SK-N-DZ (cell line): Measurements from ENCODE around the gene ZNF256. TPM values are rescaled to one million over a fixed set of nuclear protein-coding genes. Genes with fewer than 3 reads are reported as not detected.

Source experiments
- DNase-seq: peaks from one replicate; pipeline ENCODE4 v3.0.0-alpha.2; 2015; ENCODE audit warnings: low spot score
- polyA plus RNA-seq, 2 experiments: library from polyadenylated mRNA; depleted of rRNA; stranded (reverse); fragments of >200 nt; gene quantifications; 2 replicates each; pipeline ENCODE4 v1.2.3, GENCODE V29; 2014

The ZNF256 gene
- polyA plus RNA-seq (2014; cell fraction: cytosol; rRNA removed) = 4.9 and 5.7 TPM in 2 replicates
- 4.5 and 8.7 TPM in 2 replicates for polyA plus RNA-seq (2014; cell fraction: nucleus; rRNA removed)

DNA sequence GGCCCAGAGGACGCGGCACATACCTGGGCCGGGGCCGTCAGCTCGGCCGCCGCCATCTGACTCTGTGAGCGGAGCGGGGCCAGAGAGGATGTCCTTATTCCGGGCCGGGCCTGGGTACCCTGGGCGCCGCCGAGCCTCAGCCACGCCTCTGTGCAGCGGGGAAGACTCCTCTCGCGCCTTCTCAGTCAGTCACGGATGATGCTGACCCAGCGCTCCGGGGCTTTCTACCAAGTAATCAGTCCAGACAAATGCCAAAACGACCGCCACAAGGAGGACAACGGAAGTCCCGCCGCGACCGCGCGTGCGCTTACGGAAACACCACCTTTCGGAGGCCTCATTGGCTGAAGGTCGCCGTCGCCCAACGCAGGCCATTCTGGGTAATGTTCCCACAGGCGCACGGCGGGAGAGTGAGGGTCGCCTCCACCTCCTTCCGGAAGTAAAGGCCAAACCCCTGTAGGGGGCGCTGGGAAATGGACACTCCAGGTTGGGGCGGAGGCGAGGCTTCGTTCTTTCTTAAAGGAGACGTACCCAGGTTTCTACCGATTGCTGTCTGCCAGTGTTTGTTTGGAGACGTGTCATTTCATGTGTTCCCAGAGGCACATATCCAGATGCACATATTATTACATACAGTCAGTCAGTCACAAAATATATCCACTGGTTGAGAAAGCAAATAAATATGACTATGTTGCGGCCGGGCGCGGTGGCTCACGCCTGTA, at the start of gene ZNF256:
TSS of gene ZNF256 (minus strand) at position 288 of the 716 bp plus-strand sequence. CDS start at position 56, 232 bp downstream.
- DNase-seq = peak; percentile 91

DNA sequence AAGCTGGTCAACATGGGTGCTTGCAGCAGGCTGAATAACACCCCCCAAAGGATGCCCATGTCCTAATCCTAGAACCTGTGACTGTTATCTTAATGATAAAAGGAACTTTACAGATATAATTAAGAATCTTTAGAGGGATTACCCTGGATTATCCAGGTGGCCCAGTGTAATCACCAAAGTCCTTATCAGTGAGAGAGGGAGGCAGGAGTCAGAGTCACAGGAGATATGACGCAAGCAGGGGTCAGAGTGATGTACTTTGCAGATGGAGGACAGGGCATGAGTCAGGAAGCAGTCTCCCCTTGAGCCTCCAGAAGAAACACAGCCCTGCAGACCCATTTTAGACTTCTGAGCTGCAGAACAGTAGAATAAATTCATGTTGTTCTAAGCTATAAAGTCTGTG, 45.3 kb upstream of the ZNF256 start:
- DNase-seq = no peak

DNA sequence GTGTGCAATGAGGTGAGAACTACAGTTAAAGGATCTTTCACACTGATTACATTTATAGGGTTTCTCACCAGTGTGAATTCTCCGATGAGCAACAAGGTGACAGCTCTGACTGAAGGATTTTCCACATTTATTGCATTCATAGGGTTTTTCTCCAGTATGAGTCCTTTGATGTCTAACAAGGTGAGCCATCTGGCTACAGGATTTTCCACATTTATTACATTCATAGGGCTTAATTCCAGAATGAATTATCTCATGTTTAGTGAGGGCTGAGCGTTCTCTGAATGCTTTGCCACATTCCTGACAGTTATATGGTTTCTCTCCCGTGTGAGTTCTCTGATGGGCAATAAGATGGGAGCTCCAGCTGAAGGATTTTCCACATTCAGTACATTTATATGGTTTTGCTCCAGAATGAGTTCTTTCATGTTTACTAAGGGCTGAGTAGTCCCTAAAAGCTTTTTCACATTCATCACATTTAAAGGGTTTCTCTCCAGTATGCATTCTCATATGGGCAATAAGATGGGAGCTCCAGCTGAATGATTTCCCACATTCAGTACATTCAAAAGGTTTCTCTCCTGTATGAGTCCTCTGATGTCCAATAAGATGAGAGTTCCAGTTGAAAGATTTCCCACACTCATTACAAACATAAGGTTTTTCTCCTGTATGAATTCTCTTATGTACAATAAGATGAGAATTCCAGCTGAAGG, 31.2 kb upstream of the ZNF256 start:
- DNase-seq = no peak

DNA sequence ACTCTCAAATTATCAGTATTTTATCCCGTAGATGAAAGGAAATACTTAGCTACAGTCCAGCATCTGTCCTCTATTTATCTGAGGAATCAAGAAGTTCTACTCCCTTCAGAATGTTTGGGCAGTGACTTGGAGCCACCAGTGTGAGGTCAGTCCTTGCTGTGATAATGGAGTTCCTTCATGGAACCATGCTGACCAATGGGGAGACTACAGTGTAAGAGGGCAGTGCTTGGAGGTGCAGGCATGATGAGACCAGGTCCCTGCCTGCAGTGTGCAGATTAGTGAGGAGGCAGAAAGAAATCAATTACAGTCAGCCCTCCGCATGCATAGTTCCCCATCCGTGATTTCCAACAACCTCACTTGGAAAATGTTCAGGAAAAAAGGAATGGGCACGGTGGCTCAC, 26.9 kb upstream of the ZNF256 start, which contains the start of gene C19orf18:
TSS of gene C19orf18 (minus strand) at position 101 of the 400 bp plus-strand sequence. CDS start 102 bp downstream, outside the sequence.
- DNase-seq = no peak

DNA sequence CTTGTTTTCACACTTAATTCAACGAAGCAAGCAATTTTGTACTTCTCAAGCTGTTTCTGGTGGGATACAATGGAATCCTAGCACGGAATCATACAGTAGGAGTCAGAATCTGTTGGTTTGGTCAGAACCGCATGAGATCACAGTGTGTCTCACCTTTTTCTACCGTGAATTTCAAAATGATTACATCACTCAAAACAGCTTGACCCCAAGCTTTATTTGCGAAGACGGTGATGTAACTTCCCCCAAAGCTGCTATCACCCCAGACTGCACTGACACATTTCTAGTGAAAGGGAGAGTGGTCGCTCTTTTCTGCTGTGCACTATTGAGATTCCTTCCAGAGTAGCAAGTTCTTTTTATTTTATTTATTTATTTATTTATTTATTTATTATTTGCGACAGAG, 17.3 kb upstream of the ZNF256 start:
- DNase-seq = no peak

DNA sequence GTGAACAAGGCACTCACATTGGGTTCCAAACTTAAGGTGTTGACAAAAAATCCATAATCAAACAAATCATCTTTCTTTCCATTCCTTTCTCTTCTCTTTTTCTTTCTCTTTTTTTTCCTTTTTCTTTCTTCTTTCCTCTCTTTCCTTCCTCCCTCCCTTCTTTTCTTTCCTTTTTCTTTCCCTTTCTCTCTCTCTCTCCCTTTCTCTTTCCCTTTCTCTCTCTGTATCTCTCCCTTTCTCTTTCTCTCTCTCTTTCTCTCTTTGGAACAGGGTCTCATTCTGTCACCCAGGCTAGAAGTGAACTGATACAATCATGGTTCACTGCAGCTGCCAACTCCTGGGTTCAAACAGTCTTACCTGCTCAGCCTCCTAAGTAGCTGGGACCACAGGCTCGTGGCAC, 14.3 kb upstream of the ZNF256 start:
- no peak for DNase-seq

DNA sequence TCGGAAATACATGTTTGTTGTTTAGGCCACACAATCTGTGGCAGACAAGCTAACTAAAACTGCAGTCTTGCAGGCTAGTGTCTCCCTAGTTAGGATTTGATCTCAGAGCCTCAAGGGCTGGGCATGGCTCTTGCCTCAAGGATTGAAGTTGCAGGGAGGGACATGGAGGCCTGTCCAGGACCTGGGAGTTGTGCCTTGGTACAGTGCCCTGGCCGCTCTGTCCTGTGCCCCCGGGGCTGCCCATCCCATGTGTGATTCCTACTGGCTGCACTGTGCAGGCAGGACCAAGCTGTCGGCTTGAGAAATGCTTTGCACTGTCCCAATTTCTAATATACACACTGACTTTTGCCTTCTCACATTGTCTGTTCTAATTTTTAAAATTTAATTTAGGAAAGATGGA, 7.5 kb upstream of the ZNF256 start:
- no peak for DNase-seq

DNA sequence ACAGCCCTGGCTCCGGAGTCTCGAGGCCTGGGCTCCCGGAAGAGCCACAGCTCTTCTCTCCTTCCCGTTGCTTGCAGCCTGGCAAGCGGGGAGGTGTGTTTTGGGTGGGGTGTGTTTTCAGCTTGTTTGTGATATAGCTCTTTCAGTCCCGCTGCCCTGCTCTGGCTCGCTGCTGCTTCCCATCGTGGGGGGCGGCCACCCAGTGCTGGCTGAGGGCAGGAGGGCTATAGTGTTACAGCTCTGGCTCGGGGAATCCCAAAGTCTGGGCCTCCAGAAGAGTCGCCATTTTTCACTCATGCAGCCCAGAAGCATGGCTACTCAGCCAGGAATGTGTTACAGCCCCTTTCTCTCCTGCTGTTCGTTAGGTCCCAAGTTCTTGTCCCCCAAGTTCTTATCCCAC, 2.2 kb upstream of the ZNF256 start:
- no peak for DNase-seq

DNA sequence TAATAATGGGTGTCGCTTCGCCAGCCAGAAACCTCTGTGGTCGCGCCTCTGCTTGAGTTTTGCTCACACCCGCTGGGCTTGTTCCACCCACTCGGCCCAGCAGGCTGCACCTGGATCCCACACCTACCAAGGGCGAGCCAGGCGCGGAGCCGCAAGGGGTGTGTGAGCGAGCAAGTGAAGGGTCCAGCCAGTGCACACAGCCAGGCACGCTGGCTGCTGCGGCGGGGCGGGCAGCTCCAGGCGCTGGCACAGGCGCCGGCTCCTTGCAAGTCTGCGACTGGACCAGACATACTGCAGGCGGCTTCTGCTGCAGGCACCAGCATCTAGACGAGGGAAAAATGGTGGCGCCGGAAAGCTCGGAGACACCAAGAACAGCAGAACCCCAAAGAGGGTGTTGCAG, 1.8 kb upstream of the ZNF256 start:
- DNase-seq = no peak

DNA sequence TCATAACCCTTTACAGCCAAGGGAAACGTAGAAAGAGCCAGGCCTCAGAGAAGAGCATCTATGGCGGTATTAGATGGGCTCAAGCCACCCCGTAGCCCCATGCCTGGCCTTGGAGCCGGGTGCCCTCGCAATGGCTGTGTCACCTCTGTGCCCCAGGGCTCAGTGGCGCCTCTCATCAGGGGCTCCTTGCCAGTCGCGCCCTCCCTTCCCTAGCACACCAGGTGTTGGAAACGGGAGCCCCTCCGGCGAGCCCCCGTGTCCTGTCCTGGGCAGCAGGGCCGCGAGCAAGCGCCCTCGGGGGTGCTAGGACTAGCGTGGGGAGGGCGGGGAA, 453 bp downstream of the ZNF256 start:
- no peak for DNase-seq

DNA sequence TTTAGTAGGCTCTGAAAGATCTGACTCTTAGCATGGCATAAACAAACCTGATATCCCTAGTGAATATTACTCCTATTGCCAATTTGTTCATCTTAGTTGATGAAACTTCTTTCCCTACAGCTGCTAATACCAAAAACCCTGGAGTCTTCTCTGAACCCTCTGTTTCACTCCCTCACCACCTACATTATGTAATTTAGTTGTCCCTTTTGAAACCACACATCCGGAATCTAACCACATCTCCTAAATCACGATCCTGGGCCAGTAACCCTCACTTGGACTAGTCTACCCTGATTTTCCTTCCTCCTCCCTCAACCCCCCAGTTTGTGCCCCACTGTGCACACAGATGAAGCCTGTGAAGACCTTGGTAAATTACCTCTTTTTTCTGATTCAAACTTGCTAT, 1.2 kb downstream of the ZNF256 start:
- no peak for DNase-seq

DNA sequence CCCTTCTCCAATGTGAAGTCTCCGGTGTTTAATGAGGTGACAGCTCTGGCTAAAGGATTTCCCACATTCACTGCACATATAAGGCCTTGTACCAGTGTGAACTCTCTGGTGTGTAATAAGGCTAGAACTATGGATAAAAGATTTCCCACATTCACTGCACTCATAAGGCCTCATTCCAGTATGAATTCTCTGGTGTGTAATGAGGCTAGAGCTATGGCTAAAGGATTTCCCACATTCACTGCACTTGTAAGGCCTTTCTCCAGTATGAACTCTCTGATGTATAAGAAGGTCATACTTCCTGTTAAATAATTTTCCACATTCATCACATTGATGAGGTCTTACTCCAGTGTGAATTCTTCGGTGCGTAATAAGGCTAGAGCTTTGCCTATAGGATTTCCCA, 5.9 kb downstream of the ZNF256 start:
- no peak for DNase-seq

DNA sequence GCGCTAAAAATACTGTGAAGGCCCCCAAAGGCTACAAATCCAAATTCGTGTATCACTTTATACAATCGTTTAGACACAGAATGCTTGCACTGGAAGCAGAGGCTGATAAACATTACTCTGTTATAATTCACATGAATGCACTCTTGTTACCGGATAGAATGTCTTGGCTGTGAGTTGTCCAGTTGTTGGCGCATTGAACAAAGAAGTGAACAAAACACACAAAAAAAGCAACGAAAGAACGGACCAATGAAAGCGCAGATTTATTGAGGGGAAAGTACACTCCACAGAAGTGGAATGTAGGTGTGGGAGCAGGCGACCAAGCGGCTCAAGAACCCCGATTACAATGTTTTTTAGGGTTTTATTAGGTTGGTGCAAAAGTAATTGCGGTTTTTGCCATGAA, 11.8 kb downstream of the ZNF256 start:
- no peak for DNase-seq

DNA sequence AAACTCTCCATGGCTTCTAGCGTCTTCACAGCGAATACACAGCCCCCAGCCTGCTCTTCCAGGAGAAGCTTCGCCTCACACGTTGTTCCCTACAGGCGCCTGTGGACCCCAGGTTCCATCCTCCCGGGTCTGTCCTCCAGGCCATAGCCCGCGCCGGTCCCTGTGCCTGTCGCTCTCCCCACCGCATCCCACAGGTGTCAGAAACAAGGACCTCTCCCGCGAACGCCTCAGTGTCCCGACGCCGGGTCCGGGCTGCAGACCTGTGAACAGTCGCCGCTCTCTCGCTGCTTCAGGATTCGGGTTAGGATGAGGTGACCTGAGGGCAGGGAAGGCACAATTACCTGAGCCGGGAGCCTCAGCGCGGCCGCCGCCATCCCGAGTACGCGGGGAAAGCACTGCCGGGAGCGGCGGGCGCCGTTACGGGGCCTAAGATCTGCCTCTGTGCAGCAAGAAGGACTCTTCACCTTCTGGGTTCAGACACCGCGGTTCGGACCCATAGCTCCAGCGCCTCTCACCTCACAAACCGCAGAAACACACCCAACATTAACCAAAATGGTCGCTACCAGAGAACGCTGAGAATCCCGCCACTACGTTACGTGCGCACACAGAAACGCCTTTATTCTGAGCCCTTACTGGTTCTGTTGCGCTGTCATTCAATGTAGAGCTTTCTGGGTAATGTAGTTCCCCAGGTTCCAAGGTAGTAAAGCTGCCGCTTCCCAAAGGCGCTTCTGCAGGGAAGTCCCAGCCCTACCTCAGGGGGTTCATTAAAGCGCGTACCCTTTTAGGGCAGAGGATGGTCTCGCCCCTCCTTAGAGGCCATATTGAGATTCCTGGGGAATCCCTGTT, 12.5 kb downstream of the ZNF256 start, which contains the start of gene ZNF418:
TSS of gene ZNF418 (minus strand) at position 583 of the 846 bp plus-strand sequence. CDS start 1,580 bp downstream, outside the sequence.
- DNase-seq = no peak

DNA sequence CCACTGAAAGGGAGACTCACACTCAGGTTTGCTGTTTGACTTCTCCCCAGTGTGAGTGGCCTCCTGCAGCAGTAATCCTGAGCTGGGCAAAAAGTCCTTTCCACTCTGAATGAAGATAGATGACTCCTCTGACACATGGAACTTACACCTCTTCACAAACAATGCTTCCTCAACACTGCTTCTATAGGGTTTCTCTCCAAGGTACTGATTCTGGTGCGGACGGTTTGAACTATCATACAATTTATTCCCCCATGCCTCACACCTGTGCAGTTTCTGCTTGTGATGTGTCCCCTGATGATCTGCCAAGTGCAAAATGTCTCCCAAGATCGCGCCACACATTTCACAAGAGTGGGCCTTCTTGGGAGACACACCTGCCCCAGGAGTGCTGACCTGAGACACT, 19.9 kb downstream of the ZNF256 start:
- no peak for DNase-seq

DNA sequence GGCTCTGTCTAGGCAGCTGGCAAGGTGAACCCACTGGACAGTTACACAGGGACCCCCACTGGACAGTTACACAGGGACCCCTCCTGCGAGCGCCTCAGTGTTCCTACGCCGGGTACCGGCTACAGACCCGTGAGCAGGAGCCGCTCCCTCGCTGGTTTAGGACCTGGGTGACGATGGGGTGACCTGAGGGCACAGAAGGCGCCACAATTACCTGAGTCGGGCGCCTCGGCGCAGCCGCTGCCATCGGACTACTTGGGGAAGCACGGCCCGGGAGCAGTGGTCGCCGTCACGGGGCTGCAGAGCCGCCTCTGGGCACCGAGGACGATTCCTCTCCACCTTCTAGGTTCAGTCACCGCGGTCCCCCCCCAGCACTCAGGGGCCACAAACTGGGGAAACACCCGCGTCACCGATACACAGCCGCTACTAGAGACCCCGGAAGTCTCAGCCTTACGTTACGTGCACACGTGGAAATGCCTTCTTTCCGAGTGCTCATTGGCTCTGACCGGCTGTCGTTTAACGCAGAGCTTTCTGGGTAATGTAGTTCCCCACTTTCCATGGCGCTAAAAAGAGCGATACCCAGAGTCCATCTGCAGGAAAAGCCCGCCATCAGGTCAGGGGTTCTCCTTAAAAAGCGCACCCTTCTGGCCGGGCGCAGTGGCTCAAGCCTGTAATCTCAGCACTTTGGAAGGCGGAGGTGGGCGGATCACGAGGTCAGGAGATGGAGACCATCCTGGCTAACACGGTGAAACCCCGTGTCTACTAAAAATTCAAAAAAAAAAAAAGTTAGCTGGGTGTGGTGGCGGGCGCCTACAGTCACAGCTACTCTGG, 31.1 kb downstream of the ZNF256 start, which contains the start of gene ZNF417:
TSS of gene ZNF417 (minus strand) at position 425 of the 828 bp plus-strand sequence. CDS start at position 244, 181 bp downstream.
- peak; percentile 94 for DNase-seq

DNA sequence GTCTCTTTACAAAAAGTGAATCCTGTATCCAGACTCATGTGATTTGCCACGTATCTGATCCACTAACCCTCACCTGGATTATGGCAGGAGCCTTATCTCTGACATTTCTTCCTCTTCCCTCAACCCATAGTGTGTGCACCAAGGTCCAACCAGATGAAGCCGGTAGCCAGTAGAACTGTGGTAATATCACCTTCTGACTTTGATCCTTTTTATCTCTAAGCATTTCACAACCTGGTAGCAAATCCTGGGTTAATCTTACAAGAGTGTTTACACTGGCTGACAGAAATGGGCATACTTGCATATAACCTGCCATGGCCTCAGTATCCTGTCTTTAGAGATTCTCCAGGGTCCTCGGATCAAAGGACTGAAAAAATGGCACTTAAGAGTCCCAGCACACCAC, 33.0 kb downstream of the ZNF256 start:
- no peak for DNase-seq

DNA sequence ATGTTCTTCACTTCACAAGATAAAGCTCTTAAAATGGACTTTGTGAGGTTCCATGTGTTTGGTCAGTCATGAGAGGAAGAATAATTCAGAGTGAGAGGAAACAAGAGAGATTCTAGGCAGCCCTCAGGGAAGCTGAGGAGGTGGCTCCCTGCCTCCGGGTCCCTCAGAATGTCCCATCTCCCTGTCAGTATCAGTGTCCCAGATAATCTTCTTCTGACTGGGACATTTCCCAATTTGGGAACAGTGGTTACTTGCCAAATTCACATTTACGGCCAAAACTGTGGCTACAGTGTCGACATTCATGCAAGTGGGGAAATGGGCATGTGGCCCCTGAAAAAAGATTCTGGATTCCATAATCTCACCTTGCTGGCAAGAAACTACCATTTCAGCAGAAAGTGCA, 40.1 kb downstream of the ZNF256 start:
- no peak for DNase-seq

DNA sequence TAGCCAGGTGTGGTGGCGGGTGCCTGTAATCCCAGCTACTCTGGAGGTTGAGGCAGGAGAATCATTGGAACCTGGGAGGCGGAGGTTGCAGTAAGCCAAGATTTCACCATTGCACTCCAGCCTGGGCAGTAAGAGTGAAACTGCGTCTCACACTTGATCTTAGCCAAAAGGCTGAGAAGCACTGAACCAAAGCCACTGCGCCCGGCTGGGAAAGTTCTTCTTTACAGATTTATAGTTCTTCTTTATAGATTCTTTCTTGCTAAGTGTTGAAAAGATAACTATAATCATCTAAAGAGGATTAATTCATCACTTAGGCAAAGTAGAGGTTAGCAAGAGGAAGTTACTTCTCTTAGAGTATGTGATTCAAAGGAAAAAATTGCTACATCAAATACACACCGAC, 42.2 kb downstream of the ZNF256 start:
- DNase-seq = no peak

DNA sequence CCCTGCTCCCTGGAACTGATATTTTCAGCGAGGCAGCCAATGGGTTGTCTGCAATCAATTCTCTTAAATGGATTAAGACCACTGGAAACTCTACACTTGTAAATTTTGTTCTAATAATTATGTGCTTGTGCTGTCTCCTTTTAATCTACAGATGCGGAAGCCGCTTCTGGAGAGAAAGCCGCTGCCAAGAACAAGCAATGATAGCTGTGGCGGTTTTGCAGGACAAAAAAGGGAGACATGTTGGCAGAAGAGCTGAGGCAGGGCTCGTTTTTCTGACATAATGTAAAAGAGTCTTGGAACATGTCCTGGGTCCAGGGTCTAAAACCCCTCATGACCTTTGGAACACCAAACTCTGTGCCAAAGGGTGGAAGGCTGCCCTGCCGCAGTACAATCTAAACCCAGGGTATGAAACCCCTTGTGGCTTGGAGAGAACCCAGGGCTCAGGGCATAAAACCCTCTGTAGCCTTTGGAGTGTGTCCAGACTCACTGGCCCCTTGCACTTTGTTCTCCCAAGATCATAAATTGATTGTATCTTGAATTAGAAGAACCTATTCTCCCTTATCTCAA, 43.8 kb downstream of the ZNF256 start:
- no peak for DNase-seq

DNA sequence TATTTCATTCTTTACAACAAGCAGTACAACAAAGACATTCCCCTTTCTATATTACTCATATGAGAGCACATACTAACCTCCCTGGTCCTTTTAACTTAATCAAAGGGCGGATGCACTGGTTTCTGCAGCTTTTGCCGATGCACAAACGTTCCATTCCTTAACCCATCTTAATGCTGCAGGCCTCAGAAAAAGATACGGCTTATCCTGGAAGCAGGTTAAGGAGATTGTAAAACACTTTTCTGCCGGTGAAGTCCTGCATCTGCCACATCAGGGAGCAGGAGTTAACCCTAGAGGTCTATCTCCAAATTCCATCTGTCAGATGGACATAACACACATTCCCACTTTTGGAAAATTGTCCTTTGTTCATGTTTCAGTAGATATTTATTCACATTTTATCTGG, 47.2 kb downstream of the ZNF256 start:
- DNase-seq = no peak
